ENCODE measurements around the gene RNF13. TPM values are rescaled to one million over a fixed set of nuclear protein-coding genes. Genes with fewer than 3 reads are reported as not detected.

The RNF13 gene
- total RNA-seq, 1 experiment from 2014 or later: 36.5 TPM

DNA sequence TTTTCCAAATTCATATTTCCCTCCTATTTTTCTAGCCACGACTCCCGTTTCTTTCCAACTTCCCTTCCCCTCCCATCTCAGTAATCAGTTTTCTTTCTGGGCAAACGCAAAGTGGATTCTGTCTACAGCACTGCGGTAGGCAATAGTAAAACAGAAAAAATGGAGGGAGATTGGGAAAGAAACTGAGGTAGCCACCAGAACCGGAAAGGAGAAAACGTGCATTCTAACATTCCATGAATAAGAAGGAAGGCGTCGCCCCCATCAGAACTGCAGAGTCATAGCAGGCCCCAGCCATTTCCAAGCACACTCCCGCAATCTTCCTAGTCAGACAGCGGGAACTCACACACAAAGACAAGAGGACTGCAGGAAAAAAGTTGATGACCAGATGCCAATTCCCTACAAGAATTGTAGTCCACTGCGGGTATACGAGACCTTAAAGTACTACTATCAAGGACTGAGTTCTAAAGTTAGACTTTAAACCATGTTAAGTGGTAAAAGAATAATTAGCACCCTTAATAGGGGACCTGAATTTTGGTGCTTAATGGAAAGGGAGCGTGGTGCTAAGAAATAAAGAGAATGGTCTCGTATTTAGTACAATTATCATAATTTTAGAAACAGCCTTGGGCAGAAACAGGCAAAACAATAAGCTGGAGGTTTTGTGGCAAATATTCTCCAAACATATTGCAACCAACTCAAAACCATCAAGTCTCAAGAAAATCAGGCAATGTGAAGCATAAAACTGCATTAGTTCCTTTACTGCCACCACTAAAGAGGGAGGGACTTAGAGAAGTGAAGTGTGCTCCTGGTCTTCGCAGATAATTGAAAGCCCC, 156.3 kb downstream of the RNF13 start:
- TF ChIP-seq, protein P1, sequence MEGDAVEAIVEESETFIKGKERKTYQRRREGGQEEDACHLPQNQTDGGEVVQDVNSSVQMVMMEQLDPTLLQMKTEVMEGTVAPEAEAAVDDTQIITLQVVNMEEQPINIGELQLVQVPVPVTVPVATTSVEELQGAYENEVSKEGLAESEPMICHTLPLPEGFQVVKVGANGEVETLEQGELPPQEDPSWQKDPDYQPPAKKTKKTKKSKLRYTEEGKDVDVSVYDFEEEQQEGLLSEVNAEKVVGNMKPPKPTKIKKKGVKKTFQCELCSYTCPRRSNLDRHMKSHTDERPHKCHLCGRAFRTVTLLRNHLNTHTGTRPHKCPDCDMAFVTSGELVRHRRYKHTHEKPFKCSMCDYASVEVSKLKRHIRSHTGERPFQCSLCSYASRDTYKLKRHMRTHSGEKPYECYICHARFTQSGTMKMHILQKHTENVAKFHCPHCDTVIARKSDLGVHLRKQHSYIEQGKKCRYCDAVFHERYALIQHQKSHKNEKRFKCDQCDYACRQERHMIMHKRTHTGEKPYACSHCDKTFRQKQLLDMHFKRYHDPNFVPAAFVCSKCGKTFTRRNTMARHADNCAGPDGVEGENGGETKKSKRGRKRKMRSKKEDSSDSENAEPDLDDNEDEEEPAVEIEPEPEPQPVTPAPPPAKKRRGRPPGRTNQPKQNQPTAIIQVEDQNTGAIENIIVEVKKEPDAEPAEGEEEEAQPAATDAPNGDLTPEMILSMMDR (IDR thresholded peaks at IDR 0.05; ENCODE audit: unreplicated experiment): no peak
- H3K4me3 Mint-ChIP-seq (ENCODE audit: unreplicated experiment): peak overlapping the region; percentile 80
- no peaks in the 10 kb centered on the region for H3K9me3 Mint-ChIP-seq (ENCODE audit: unreplicated experiment)
- H3K36me3 Mint-ChIP-seq (ENCODE audit: insufficient read depth, unreplicated experiment): peaks cover 29% of the 10 kb centered on the region
- BruUV-seq (replicated peaks): no TSS peak
- POLR2A ChIA-PET: interaction anchor here (0.6 to 9.7 kb wide), 19 partner anchors 8 to 581 kb away, joined by 3 to 119 read pairs (median 4); partner anchors contain the start of genes COMMD2 and RNF13
- DNase-seq (ENCODE audit: unreplicated experiment): peak; percentile 82
- H3K27me3 Mint-ChIP-seq (ENCODE audit: insufficient read depth, unreplicated experiment): no peaks in the 10 kb centered on the region
- H3K27ac Mint-ChIP-seq (ENCODE audit: low read depth, unreplicated experiment): peak overlapping the region; percentile 82
- CTCF ChIA-PET: interaction anchor here (0.6 to 8.4 kb wide), 10 partner anchors 12 to 528 kb away, joined by 3 to 110 read pairs (median 4); no protein-coding TSS in a partner anchor
- peaks cover 28% of the 10 kb centered on the region for H3K4me1 Mint-ChIP-seq (ENCODE audit: insufficient read depth, unreplicated experiment)
- intact Hi-C loops (cut with micrococcal nuclease): loop anchor here (1.0 to 5.0 kb wide), 3 partner anchors 125 to 528 kb away; partner anchors contain the start of gene TSC22D2

DNA sequence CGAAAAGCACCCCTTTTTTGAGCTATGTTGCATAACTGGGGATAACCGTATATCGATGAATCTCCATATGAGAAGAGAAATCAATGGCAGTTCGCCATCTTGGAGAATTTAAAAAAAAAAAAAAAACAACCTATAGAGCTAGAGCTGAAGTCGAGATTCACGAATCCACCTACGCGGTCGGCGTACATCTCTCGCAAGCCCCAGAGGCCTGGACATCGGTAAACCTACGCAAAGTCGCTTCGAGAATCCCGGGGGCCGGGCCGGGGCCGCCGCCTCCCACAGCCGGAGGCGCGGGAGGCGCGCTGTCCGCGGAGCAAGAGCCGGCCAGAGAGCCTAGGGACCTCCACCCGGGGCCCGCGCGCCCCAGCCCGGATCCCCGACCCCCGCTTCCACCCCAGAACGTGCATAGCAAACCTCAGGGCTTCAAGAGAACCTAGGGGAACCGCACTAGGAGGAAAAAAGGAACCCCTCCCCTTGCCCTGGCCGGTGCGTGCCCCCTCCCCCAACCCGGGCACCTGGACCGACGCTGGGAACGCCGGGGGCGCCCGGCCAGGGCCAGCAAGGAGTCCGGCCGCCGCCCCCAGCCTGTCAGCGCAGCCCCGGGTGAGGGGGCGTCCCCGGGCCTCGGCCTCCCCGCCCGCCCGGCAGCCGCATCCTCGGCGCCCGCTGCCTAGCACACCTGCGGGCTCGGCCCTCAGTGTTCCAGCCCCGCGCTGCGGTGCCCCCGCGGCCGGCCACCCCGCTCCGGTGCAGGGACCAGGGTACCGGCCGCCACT, 157.1 kb downstream of the RNF13 start:
- peak; percentile 80 for DNase-seq (ENCODE audit: unreplicated experiment)
- TF ChIP-seq, protein P1 (IDR thresholded peaks at IDR 0.05; ENCODE audit: unreplicated experiment): no peak
- no peaks in the 10 kb centered on the region for H3K9me3 Mint-ChIP-seq (ENCODE audit: unreplicated experiment)
- ChIA-PET POLR2A (interaction anchor here (0.6 to 9.7 kb wide), 21 partner anchors 8 to 580 kb away, joined by 3 to 119 read pairs (median 4); partner anchors contain the start of genes COMMD2, RNF13 and TSC22D2), CTCF (interaction anchor here (0.6 to 8.4 kb wide), 5 partner anchors 163 to 527 kb away, joined by 3 to 110 read pairs (median 5); no protein-coding TSS in a partner anchor)
- H3K4me3 Mint-ChIP-seq (ENCODE audit: unreplicated experiment): peak overlapping the region; percentile 80
- BruUV-seq (replicated peaks): TSS peak; percentile 27
- intact Hi-C loops (cut with micrococcal nuclease): loop anchor here (1.0 to 5.0 kb wide), 3 partner anchors 124 to 527 kb away; partner anchors contain the start of gene TSC22D2
- peak overlapping the region; percentile 84 for H3K27ac Mint-ChIP-seq (ENCODE audit: low read depth, unreplicated experiment)
- no peaks in the 10 kb centered on the region for H3K27me3 Mint-ChIP-seq (ENCODE audit: insufficient read depth, unreplicated experiment)
- peaks cover 29% of the 10 kb centered on the region for H3K36me3 Mint-ChIP-seq (ENCODE audit: insufficient read depth, unreplicated experiment)
- peaks cover 28% of the 10 kb centered on the region for H3K4me1 Mint-ChIP-seq (ENCODE audit: insufficient read depth, unreplicated experiment)

DNA sequence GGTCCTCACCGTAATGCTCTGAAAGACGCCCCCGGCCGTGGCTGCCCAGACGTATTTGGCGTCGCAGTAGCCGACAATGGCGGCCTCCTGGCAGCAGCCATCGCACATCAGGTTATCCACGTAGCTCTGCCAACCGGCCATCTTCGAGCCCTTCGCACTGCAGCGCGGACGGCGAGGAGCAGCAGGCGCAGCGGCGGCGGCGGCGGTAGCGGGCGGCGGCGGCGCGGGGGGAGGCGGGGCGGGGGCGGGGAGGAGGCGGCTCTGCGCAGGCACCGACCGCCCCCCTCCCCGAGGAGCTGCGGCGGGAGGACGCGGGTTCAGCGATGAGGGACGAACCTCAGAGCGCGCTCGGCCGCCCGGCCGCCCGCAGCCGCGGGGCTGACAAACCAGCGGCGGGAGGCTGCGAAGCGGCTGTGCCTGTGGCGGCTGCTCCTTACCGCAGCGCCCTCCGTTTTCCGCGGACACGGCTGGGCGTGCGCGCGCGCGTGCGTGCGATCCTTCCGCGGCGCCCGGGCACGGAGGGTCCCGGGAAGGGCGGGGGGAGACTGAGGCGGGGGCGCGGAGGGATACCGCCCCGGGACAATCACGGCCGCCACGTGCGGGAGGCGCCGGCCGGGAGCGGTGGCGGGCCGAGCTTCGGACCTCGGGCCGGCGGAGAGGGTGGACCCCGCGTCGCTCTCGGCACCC, 157.8 kb downstream of the RNF13 start, which contains the start of gene PFN2:
Gene PFN2 (minus strand): TSS at position 180 of the 687 bp plus-strand sequence. CDS start 39 bp downstream, at position 141.
- Mint-ChIP-seq H3K27me3 (ENCODE audit: insufficient read depth, unreplicated experiment) (no peaks in the 10 kb centered on the region), H3K9me3 (ENCODE audit: unreplicated experiment) (no peaks in the 10 kb centered on the region), H3K36me3 (ENCODE audit: insufficient read depth, unreplicated experiment) (peaks cover 23% of the 10 kb centered on the region), H3K4me1 (ENCODE audit: insufficient read depth, unreplicated experiment) (peaks cover 23% of the 10 kb centered on the region), H3K4me3 (ENCODE audit: unreplicated experiment) (peak within 1 kb of the TSS; percentile 80), H3K27ac (ENCODE audit: low read depth, unreplicated experiment) (peak within 1 kb of the TSS; percentile 84)
- intact Hi-C loops (cut with micrococcal nuclease): loop anchor here (1.0 kb wide), 1 partner anchor 213 kb away; no protein-coding TSS in a partner anchor
- no TSS peak for BruUV-seq (replicated peaks)
- POLR2A ChIA-PET: interaction anchor here (0.6 to 9.7 kb wide), 21 partner anchors 8 to 791 kb away, joined by 3 to 119 read pairs (median 4); partner anchors contain the start of genes EIF2A, RNF13, SERP1 and TSC22D2
- peak; percentile 67 for DNase-seq (ENCODE audit: unreplicated experiment)
- CTCF ChIA-PET: interaction anchor here (1.1 to 2.0 kb wide), 4 partner anchors 208 to 526 kb away, joined by 3 to 8 read pairs (median 4); no protein-coding TSS in a partner anchor
- TF ChIP-seq, protein P1 (IDR thresholded peaks at IDR 0.05; ENCODE audit: unreplicated experiment): no peak

All from MCF 10A (cell line).